Neutrophil (primary cell): ENCODE results near the gene TMEM45A.
"Not testable (repeated sequence)": the region's sequence is repeated elsewhere in the genome, so short reads cannot be mapped to it uniquely, and the experiment has no call there.

Source experiments
- H3K27ac ChIP-seq: fragments of 200-600 bp; sonication (generic); 2 replicates; pipeline ENCODE4 v1.5.1; 2016; ENCODE audit warnings: mild to moderate bottlenecking, moderate library complexity
- H3K27me3 ChIP-seq: fragments of 200-600 bp; sonication (generic); 2 replicates; pipeline ENCODE4 v1.6.0; 2016; ENCODE audit warnings: mild to moderate bottlenecking
- H3K36me3 ChIP-seq: fragments of 200-600 bp; sonication (generic); 2 replicates; pipeline ENCODE4 v1.5.1; 2017
- H3K4me1 ChIP-seq, 2 experiments: fragments of 200-600 bp in 1 of 2; sonication (generic) in 1 of 2; 1 replicate in 1 of 2; 2 replicates in 1 of 2; pipeline versions ENCODE4 v1.5.1 to v1.6.1; 2013 to 2016; ENCODE audit warnings: low read depth in 1 of 2, low read length in 1 of 2, mild to moderate bottlenecking in 1 of 2, moderate library complexity in 1 of 2; ENCODE audit not compliant: control insufficient read depth in 1 of 2, insufficient read depth in 1 of 2
- H3K4me3 ChIP-seq, 2 experiments: fragments of 200-600 bp in 1 of 2; sonication (generic) in 1 of 2; 1 replicate in 1 of 2; 2 replicates in 1 of 2; pipeline ENCODE4 v1.5.1; 2013 to 2016; ENCODE audit warnings: low read depth in 1 of 2, low read length in 1 of 2, mild to moderate bottlenecking in 1 of 2, moderate library complexity in 1 of 2
- H3K9me3 ChIP-seq: fragments of 200-600 bp; sonication (generic); 2 replicates; pipeline ENCODE4 v1.5.1; 2016
- CTCF ChIP-seq: fragments of 200-600 bp; sonication (generic); IDR thresholded peaks from 2 replicates; pipeline ENCODE4 v1.5.1; 2016; ENCODE audit warnings: antibody characterized with exemption

The TMEM45A gene

GRCh38 chr3:100577382-100578008, 85.1 kb downstream of the TMEM45A start:
- Histone ChIP-seq H3K4me3 (no peak overlapping the region), H3K27ac (no peak overlapping the region), H3K9me3 (no peaks in the 10 kb centered on the region), H3K36me3 (no peaks in the 10 kb centered on the region), H3K4me1 (no peaks in the 10 kb centered on the region), H3K27me3 (no peaks in the 10 kb centered on the region)
- no peak for TF ChIP-seq CTCF

- no peaks in the 10 kb centered on the region for H3K27me3 ChIP-seq
- no peak overlapping the region for H3K4me3 ChIP-seq
- H3K4me1 ChIP-seq, result no peaks in the 10 kb centered on the region
- no peak for TF ChIP-seq CTCF
- no peaks in the 10 kb centered on the region for H3K36me3 ChIP-seq
- H3K27ac ChIP-seq, result no peak overlapping the region
- H3K9me3 ChIP-seq, result no peaks in the 10 kb centered on the region
These were observed 86.2 kb downstream of the TMEM45A start for GRCh38 chr3:100578646-100579045.

GRCh38 chr3:100580147-100580546, 87.7 kb downstream of the TMEM45A start:
- no peaks in the 10 kb centered on the region for H3K36me3 ChIP-seq
- no peaks in the 10 kb centered on the region for H3K9me3 ChIP-seq
- no peak for TF ChIP-seq CTCF
- H3K27ac ChIP-seq, result no peak overlapping the region
- no peak overlapping the region for H3K4me3 ChIP-seq
- no peaks in the 10 kb centered on the region for H3K27me3 ChIP-seq
- no peaks in the 10 kb centered on the region for H3K4me1 ChIP-seq

- H3K27ac ChIP-seq, result no peak overlapping the region
- no peaks in the 10 kb centered on the region for H3K9me3 ChIP-seq
- H3K4me1 ChIP-seq, result no peaks in the 10 kb centered on the region
- no peaks in the 10 kb centered on the region for H3K27me3 ChIP-seq
- H3K4me3 ChIP-seq, result no peak overlapping the region
- TF ChIP-seq CTCF, result no peak
- H3K36me3 ChIP-seq, result no peaks in the 10 kb centered on the region
These were observed 89.2 kb downstream of the TMEM45A start for GRCh38 chr3:100581650-100582049.

- H3K4me3 ChIP-seq, H3K4me1 ChIP-seq, H3K27me3 ChIP-seq, H3K9me3 ChIP-seq, H3K27ac ChIP-seq, H3K36me3 ChIP-seq: not testable (repeated sequence)
These were observed 89.7 kb downstream of the TMEM45A start for GRCh38 chr3:100582157-100582556.

- Histone ChIP-seq H3K27ac (no peak overlapping the region), H3K9me3 (no peaks in the 10 kb centered on the region), H3K4me1 (no peaks in the 10 kb centered on the region), H3K27me3 (no peaks in the 10 kb centered on the region), H3K4me3 (no peak overlapping the region), H3K36me3 (no peaks in the 10 kb centered on the region)
- no peak for TF ChIP-seq CTCF
These were observed 91.8 kb downstream of the TMEM45A start for GRCh38 chr3:100584101-100584660.
